ENCODE data around the gene ATN1. TPM values are rescaled to one million over a fixed set of nuclear protein-coding genes. Genes with fewer than 3 reads are reported as not detected.

ATN1 gene
- total and polyA plus RNA-seq, 2 of the 4 experiments (the other 2 are of a cell fraction) = 3.4 to 58.7 TPM

- no peak overlapping the region for H4K8ac ChIP-seq (ENCODE audit: low read depth in 2 of 2, low read length in 2 of 2)
- peaks cover 5% of the 10 kb centered on the region; the same call in 1 of the 2 replicates for H3K4me1 ChIP-seq (ENCODE audit: control insufficient read depth, insufficient read depth, low read length)
- in situ Hi-C loops (cut with MboI; ENCODE audit: low sequenced_read_pairs) (loop anchor here (10.0 kb wide), 1 partner anchor 173 kb away; no protein-coding TSS in a partner anchor), dilution Hi-C loops (cut with HindIII; ENCODE audit: low sequenced_read_pairs, unreplicated experiment) (no loop called here), intact Hi-C loops (cut with micrococcal nuclease) (loop anchor here (2.0 kb wide), 1 partner anchor 73 kb away; no protein-coding TSS in a partner anchor)
- H3K36me3 ChIP-seq (ENCODE audit: control insufficient read depth, insufficient read depth, low read length) = peaks cover 39% of the 10 kb centered on the region
- DNase-seq = no peak
- no peak overlapping the region for H2AK9ac ChIP-seq (replicated peaks; ENCODE audit: low read depth, low read length, poor library complexity)
- no peaks in the 10 kb centered on the region for H3K9me3 ChIP-seq (ENCODE audit: control insufficient read depth, insufficient read depth, low read length)
- H3K4ac ChIP-seq (ENCODE audit: low read depth, low read length) = no peak overlapping the region
- ChIA-PET CTCF (no interaction called here), POLR2A (ENCODE audit: unreplicated experiment) (no interaction called here)
- H3K14ac ChIP-seq (replicated peaks; ENCODE audit: low read depth, low read length) = no peak overlapping the region
- H3K27ac ChIP-seq (ENCODE audit: insufficient read depth, low read length) = no peak overlapping the region
- no peak for ATAC-seq (ENCODE audit: low read depth)
- no peak overlapping the region for H2AFZ ChIP-seq (replicated peaks; ENCODE audit: low read length, poor library complexity)
- no peak overlapping the region for H3K4me3 ChIP-seq (ENCODE audit: insufficient read depth, low read depth, low read length)
- no CpG with 5 or more reads among the region's 12 CpGs for WGBS, 2 experiments (ENCODE audit: extremely low coverage in 2 of 2, insufficient read length in 1 of 2)
- no peak overlapping the region for H3K56ac ChIP-seq (ENCODE audit: extremely low read depth, insufficient read depth, low read length)
- no peaks in the 10 kb centered on the region; the same call in 1 of the 2 replicates for H4K20me1 ChIP-seq (ENCODE audit: insufficient read depth, low read length)
- H4K5ac ChIP-seq (ENCODE audit: low read depth, low read length) = no peak overlapping the region
- no peak overlapping the region for H2AK5ac ChIP-seq (ENCODE audit: low read depth, low read length)
- no peak overlapping the region for H3K23ac ChIP-seq (ENCODE audit: low read depth, low read length)
- H2BK15ac ChIP-seq (ENCODE audit: low read depth, low read length) = no peak overlapping the region
- H4K91ac ChIP-seq (ENCODE audit: insufficient read depth, low read depth, low read length) = no peak overlapping the region
- H2BK20ac ChIP-seq (ENCODE audit: low read depth, low read length) = no peak overlapping the region
- peaks cover 17 to 51% of the 10 kb centered on the region in 2 experiments for H3K79me1 ChIP-seq (ENCODE audit: low read depth in 1 of 2, low read length in 2 of 2)
- H3K9ac ChIP-seq (ENCODE audit: low read depth, low read length) = no peak overlapping the region
- H3K18ac ChIP-seq (ENCODE audit: low read depth, low read length) = no peak overlapping the region
- H3K27me3 ChIP-seq (ENCODE audit: control insufficient read depth, insufficient read depth, low read length) = no peaks in the 10 kb centered on the region
- no peak overlapping the region for H3K4me2 ChIP-seq (ENCODE audit: low read depth, low read length)
- BruUV-seq (replicated peaks) = no TSS peak
- no peak overlapping the region for H2BK120ac ChIP-seq (ENCODE audit: low read depth, low read length)
- H3K9me1 ChIP-seq (ENCODE audit: insufficient read depth, low read length) = 0 out of 2 replicates have a peak, but pooled peaks cover 2% of the 10 kb centered on the region
- H2BK5ac ChIP-seq (ENCODE audit: low read depth, low read length, poor library complexity, severe bottlenecking) = no peak overlapping the region
- no peak for TF ChIP-seq ELK1 (IDR thresholded peaks at IDR 0.05; ENCODE audit: borderline replicate concordance, low read depth, low read length)
- TF ChIP-seq FOS (IDR thresholded peaks at IDR 0.05; ENCODE audit: low read depth, low read length) = no peak
- TF ChIP-seq MAFK (IDR thresholded peaks at IDR 0.05; ENCODE audit: low read depth, low read length) = no peak
Measured at GRCh38 chr12:6941782-6942181, 14.0 kb downstream of the ATN1 start.

Data from IMR-90 (cell line).